Measurements from ENCODE around the gene PIM1. TPM values are rescaled to one million over a fixed set of nuclear protein-coding genes. Genes with fewer than 3 reads are reported as not detected.

PIM1 gene
- total and polyA plus RNA-seq, 9 of the 15 experiments (the other 6 are each of a cell fraction or from before 2014, with no cell fraction given): 19.0 to 789 (median 212) TPM

GRCh38 chr6:37205997-37206340 is 36.0 kb downstream of the PIM1 start (continued):
- no peak for TF ChIP-seq THRA (IDR thresholded peaks at IDR 0.05)
- no peak for TF ChIP-seq MAFF (IDR thresholded peaks at IDR 0.05; ENCODE audit: low read length)
- TF ChIP-seq DMBX1 (CRISPR knock-in tag; IDR thresholded peaks at IDR 0.05; ENCODE audit: borderline replicate concordance): no peak
- TF ChIP-seq FOXA3 (CRISPR knock-in tag; conservative IDR thresholded peaks at IDR 0.05 in 1 of 2, IDR thresholded peaks at IDR 0.05 in 1 of 2): no peak
- TF ChIP-seq NKRF (IDR thresholded peaks at IDR 0.05; ENCODE audit: borderline replicate concordance): 0 out of 2 replicates have a peak, but pooled peaks have one; percentile 26
- TF ChIP-seq ZSCAN32 (CRISPR knock-in tag; IDR thresholded peaks at IDR 0.05): no peak
- TF ChIP-seq NFE2L1 (tag; IDR thresholded peaks at IDR 0.05; ENCODE audit: borderline replicate concordance, low read depth): no peak
- no peak for TF ChIP-seq MTA2 (IDR thresholded peaks at IDR 0.05; ENCODE audit: low read depth)
- no peak for TF ChIP-seq ZNF583 (CRISPR knock-in tag; IDR thresholded peaks at IDR 0.05)
- peak; percentile 85 for TF ChIP-seq ZBTB33 (CRISPR knock-in tag; IDR thresholded peaks at IDR 0.05)
- TF ChIP-seq USF2 (CRISPR knock-in tag; IDR thresholded peaks at IDR 0.05): no peak
- no peak for TF ChIP-seq TFAM (CRISPR knock-in tag; conservative IDR thresholded peaks at IDR 0.05)
- TF ChIP-seq HLTF (IDR thresholded peaks at IDR 0.05): no peak
- no peak for TF ChIP-seq DDX20 (tag; IDR thresholded peaks at IDR 0.05; ENCODE audit: low read depth)
- no peak for TF ChIP-seq HMGXB4 (CRISPR knock-in tag; IDR thresholded peaks at IDR 0.05)
- 0 out of 4 replicates have a peak, but pooled peaks of 1 of the 2 experiments have one; percentile 4 for TF ChIP-seq NRF1 (conservative IDR thresholded peaks at IDR 0.05 in 1 of 2, IDR thresholded peaks at IDR 0.05 in 1 of 2)
- TF ChIP-seq MLLT1 (IDR thresholded peaks at IDR 0.05): peak in 1 of 2 experiments; percentile 82; a peak in 1 of 4 replicates
- TF ChIP-seq ETV1 (tag; conservative IDR thresholded peaks at IDR 0.05; ENCODE audit: low read depth): no peak
- TF ChIP-seq ZNF197 (CRISPR knock-in tag; IDR thresholded peaks at IDR 0.05; ENCODE audit: low read depth): 0 out of 2 replicates have a peak, but pooled peaks have one; percentile 72
- peak; percentile 12; the same call in 1 of the 2 replicates for TF ChIP-seq DPF2 (IDR thresholded peaks at IDR 0.05)
